Trophoblast cell (in vitro differentiated cells and primary cell): ENCODE measurements around the gene SERINC5.

ENCODE experiments used
- DNase-seq, 2 donors: peaks; one replicate each; pipeline ENCODE4 v3.0.0-alpha.2; 2016
- H2AFZ ChIP-seq: 2 replicates; pipeline ENCODE4 v1.6.1; 2013; ENCODE audit warnings: low read length, moderate library complexity, mild to moderate bottlenecking; ENCODE audit not compliant: insufficient read depth, poor library complexity
- H2AK5ac ChIP-seq: 2 replicates; pipeline ENCODE4 v1.6.1; 2013; ENCODE audit warnings: mild to moderate bottlenecking, low read length
- H2BK120ac ChIP-seq: 2 replicates; pipeline ENCODE4 v1.6.1; 2013; ENCODE audit warnings: low read length, mild to moderate bottlenecking, moderate library complexity; ENCODE audit not compliant: insufficient read depth, poor library complexity
- H2BK12ac ChIP-seq: 2 replicates; pipeline ENCODE4 v1.6.1; 2013; ENCODE audit warnings: mild to moderate bottlenecking, low read length, moderate library complexity
- H2BK5ac ChIP-seq: 2 replicates; pipeline ENCODE4 v1.6.1; 2013; ENCODE audit warnings: low read length, low read depth, moderate library complexity, mild to moderate bottlenecking; ENCODE audit not compliant: poor library complexity
- H3K14ac ChIP-seq: 2 replicates; pipeline ENCODE4 v1.6.1; 2013; ENCODE audit warnings: mild to moderate bottlenecking, low read length
- H3K18ac ChIP-seq: 2 replicates; pipeline ENCODE4 v1.6.1; 2013; ENCODE audit warnings: mild to moderate bottlenecking, low read length
- H3K23ac ChIP-seq: 2 replicates; pipeline ENCODE4 v1.6.1; 2013; ENCODE audit warnings: low read length
- H3K27ac ChIP-seq: 2 replicates; pipeline ENCODE4 v1.5.1; 2013; ENCODE audit warnings: low read depth, mild to moderate bottlenecking, inconsistent platforms, low read length, moderate library complexity
- H3K27me3 ChIP-seq: 2 replicates; pipeline ENCODE4 v1.6.1; 2013; ENCODE audit warnings: inconsistent platforms, mild to moderate bottlenecking, low read length, moderate library complexity; ENCODE audit not compliant: insufficient read depth
- H3K36me3 ChIP-seq, 2 experiments: 1 replicate in 1 of 2; 2 replicates in 1 of 2; pipeline ENCODE4 v1.6.1; 2013; ENCODE audit warnings: low read length in 2 of 2, mild to moderate bottlenecking in 2 of 2, moderate library complexity in 1 of 2; ENCODE audit not compliant: insufficient read depth in 2 of 2, control insufficient read depth in 1 of 2
- H3K4ac ChIP-seq: 2 replicates; pipeline ENCODE4 v1.6.1; 2013; ENCODE audit warnings: low read depth, mild to moderate bottlenecking, low read length, moderate library complexity
- H3K4me1 ChIP-seq, 2 experiments: 1 replicate in 1 of 2; 2 replicates in 1 of 2; pipeline ENCODE4 v1.6.1; 2013; ENCODE audit warnings: low read length in 2 of 2, mild to moderate bottlenecking in 2 of 2, moderate library complexity in 1 of 2; ENCODE audit not compliant: insufficient read depth in 2 of 2, control insufficient read depth in 1 of 2
- H3K4me2 ChIP-seq: 2 replicates; pipeline ENCODE4 v1.6.1; 2013; ENCODE audit warnings: inconsistent platforms, mild to moderate bottlenecking, low read length, moderate library complexity
- H3K4me3 ChIP-seq: 2 replicates; pipeline ENCODE4 v1.5.1; 2013; ENCODE audit warnings: mild to moderate bottlenecking, low read depth, low read length, inconsistent platforms
- H3K79me1 ChIP-seq: one replicate; pipeline ENCODE4 v1.6.1; 2013; ENCODE audit warnings: low read length
- H3K79me2 ChIP-seq: 2 replicates; pipeline ENCODE4 v1.6.1; 2013; ENCODE audit warnings: low read length, mild to moderate bottlenecking; ENCODE audit not compliant: control insufficient read depth, insufficient read depth, poor library complexity
- H3K9ac ChIP-seq: 2 replicates; pipeline ENCODE4 v1.6.1; 2013; ENCODE audit warnings: mild to moderate bottlenecking, low read length
- H3K9me3 ChIP-seq: 2 replicates; pipeline ENCODE4 v1.6.1; 2013; ENCODE audit warnings: low read depth, mild to moderate bottlenecking, control low read depth, inconsistent platforms, low read length; ENCODE audit not compliant: insufficient read depth
- H4K12ac ChIP-seq: 2 replicates; pipeline ENCODE4 v1.6.1; 2013; ENCODE audit warnings: low read depth, mild to moderate bottlenecking, low read length, moderate library complexity
- H4K8ac ChIP-seq: 2 replicates; pipeline ENCODE4 v1.6.1; 2013; ENCODE audit warnings: low read depth, mild to moderate bottlenecking, low read length, moderate library complexity
- H4K91ac ChIP-seq: one replicate; pipeline ENCODE4 v1.6.1; 2013; ENCODE audit warnings: low read depth, mild to moderate bottlenecking, low read length, moderate library complexity
- WGBS: extraction: QIAGEN DNeasy Blood & Tissue Kit; methylation state at CpG from one replicate; pipeline ENCODE4 v1.1.7; 2013; ENCODE audit warnings: missing lambda C conversion rate; ENCODE audit not compliant: insufficient read length, insufficient coverage; ENCODE audit errors: extremely low coverage; 5-methylcytosine and 5-hydroxymethylcytosine counted together

SERINC5 gene

GRCh38 chr5:80160242-80160641 is 95.6 kb downstream of the SERINC5 start:
- Histone ChIP-seq H3K4me1 (peaks cover 0 to 5% of the 10 kb centered on the region in 2 experiments), H2BK120ac (no peak overlapping the region), H3K4ac (no peak overlapping the region), H3K18ac (no peak overlapping the region), H3K9me3 (peaks cover 1% of the 10 kb centered on the region), H2BK5ac (no peak overlapping the region), H3K36me3 (peaks cover 16 to 34% of the 10 kb centered on the region in 2 experiments), H4K91ac (no peak overlapping the region), H3K79me2 (no peaks in the 10 kb centered on the region), H3K27me3 (no peaks in the 10 kb centered on the region), H3K79me1 (no peaks in the 10 kb centered on the region), H3K23ac (no peak overlapping the region), H2AK5ac (no peak overlapping the region), H3K4me3 (no peak overlapping the region), H3K27ac (no peak overlapping the region), H2AFZ (no peak overlapping the region), H4K12ac (no peak overlapping the region), H3K4me2 (no peak overlapping the region), H3K9ac (no peak overlapping the region), H4K8ac (no peak overlapping the region), H2BK12ac (no peak overlapping the region), H3K14ac (no peak overlapping the region)
- WGBS = no CpG with 5 or more reads among the region's 3 CpGs
- no peak for DNase-seq

- no peak overlapping the region for H3K18ac ChIP-seq
- H3K9me3 ChIP-seq = peaks cover 1% of the 10 kb centered on the region
- H3K9ac ChIP-seq = no peak overlapping the region
- no peak overlapping the region for H2BK12ac ChIP-seq
- no peak for DNase-seq
- H3K23ac ChIP-seq = no peak overlapping the region
- no peak overlapping the region for H2BK120ac ChIP-seq
- H4K12ac ChIP-seq = no peak overlapping the region
- H3K36me3 ChIP-seq = peaks cover 19 to 36% of the 10 kb centered on the region in 2 experiments
- no CpG with 5 or more reads among the region's 3 CpGs for WGBS
- no peaks in the 10 kb centered on the region for H3K27me3 ChIP-seq
- H2BK5ac ChIP-seq = no peak overlapping the region
- peaks cover 1 to 5% of the 10 kb centered on the region in 2 experiments for H3K4me1 ChIP-seq
- no peak overlapping the region for H3K27ac ChIP-seq
- H3K4ac ChIP-seq = no peak overlapping the region
- H4K91ac ChIP-seq = no peak overlapping the region
- H3K4me3 ChIP-seq = no peak overlapping the region
- no peaks in the 10 kb centered on the region for H3K79me2 ChIP-seq
- H4K8ac ChIP-seq = no peak overlapping the region
- H3K14ac ChIP-seq = no peak overlapping the region
- no peak overlapping the region for H2AK5ac ChIP-seq
- no peak overlapping the region for H2AFZ ChIP-seq
- H3K79me1 ChIP-seq = peaks cover 3% of the 10 kb centered on the region
- H3K4me2 ChIP-seq = no peak overlapping the region
Observed at GRCh38 chr5:80159133-80159815, 96.6 kb downstream of the SERINC5 start.

GRCh38 chr5:80156156-80156555 is 99.7 kb downstream of the SERINC5 start:
- no peak overlapping the region for H2AFZ ChIP-seq
- no peak overlapping the region for H4K91ac ChIP-seq
- H4K12ac ChIP-seq = no peak overlapping the region
- H3K18ac ChIP-seq = no peak overlapping the region
- H3K23ac ChIP-seq = no peak overlapping the region
- peak in 1 of 2 donors; percentile 70 for DNase-seq
- H3K4me1 ChIP-seq = peaks cover 1 to 10% of the 10 kb centered on the region in 2 experiments
- H2BK120ac ChIP-seq = no peak overlapping the region
- no peak overlapping the region for H2BK5ac ChIP-seq
- H3K79me2 ChIP-seq = no peaks in the 10 kb centered on the region
- WGBS = no CpG with 5 or more reads among the region's 5 CpGs
- H2BK12ac ChIP-seq = no peak overlapping the region
- no peak overlapping the region for H3K14ac ChIP-seq
- no peak overlapping the region for H3K4me2 ChIP-seq
- H2AK5ac ChIP-seq = no peak overlapping the region
- no peak overlapping the region for H3K9ac ChIP-seq
- H3K79me1 ChIP-seq = peaks cover 5% of the 10 kb centered on the region
- no peak overlapping the region for H4K8ac ChIP-seq
- H3K4me3 ChIP-seq = no peak overlapping the region
- H3K27me3 ChIP-seq = no peaks in the 10 kb centered on the region
- H3K36me3 ChIP-seq = peaks cover 28 to 37% of the 10 kb centered on the region in 2 experiments
- H3K27ac ChIP-seq = peak overlapping the region; percentile 14
- peaks cover 1% of the 10 kb centered on the region for H3K9me3 ChIP-seq
- no peak overlapping the region for H3K4ac ChIP-seq

- no peak overlapping the region for H2BK5ac ChIP-seq
- H3K23ac ChIP-seq = no peak overlapping the region
- H3K4ac ChIP-seq = peak overlapping the region; percentile 16
- peak overlapping the region; percentile 61 for H2BK12ac ChIP-seq
- H4K8ac ChIP-seq = no peak overlapping the region
- no peak overlapping the region for H4K12ac ChIP-seq
- no CpG with 5 or more reads among the region's 4 CpGs for WGBS
- DNase-seq = peak in 1 of 2 donors; percentile 32
- H3K27me3 ChIP-seq = no peaks in the 10 kb centered on the region
- H3K18ac ChIP-seq = no peak overlapping the region
- H3K9ac ChIP-seq = no peak overlapping the region
- no peak overlapping the region for H3K27ac ChIP-seq
- H3K36me3 ChIP-seq = peaks cover 27 to 43% of the 10 kb centered on the region in 2 experiments
- H3K4me3 ChIP-seq = no peak overlapping the region
- H3K4me1 ChIP-seq = peaks cover 1 to 12% of the 10 kb centered on the region in 2 experiments
- no peak overlapping the region for H4K91ac ChIP-seq
- H3K79me2 ChIP-seq = no peaks in the 10 kb centered on the region
- H2BK120ac ChIP-seq = peak overlapping the region; percentile 25
- peaks cover 5% of the 10 kb centered on the region for H3K79me1 ChIP-seq
- no peak overlapping the region for H3K4me2 ChIP-seq
- H3K14ac ChIP-seq = no peak overlapping the region
- H2AFZ ChIP-seq = no peak overlapping the region
- no peak overlapping the region for H2AK5ac ChIP-seq
- no peaks in the 10 kb centered on the region for H3K9me3 ChIP-seq
Observed at GRCh38 chr5:80154749-80155148, 101.1 kb downstream of the SERINC5 start.
